Measurements from ENCODE around the gene SPOCK1.

DNA sequence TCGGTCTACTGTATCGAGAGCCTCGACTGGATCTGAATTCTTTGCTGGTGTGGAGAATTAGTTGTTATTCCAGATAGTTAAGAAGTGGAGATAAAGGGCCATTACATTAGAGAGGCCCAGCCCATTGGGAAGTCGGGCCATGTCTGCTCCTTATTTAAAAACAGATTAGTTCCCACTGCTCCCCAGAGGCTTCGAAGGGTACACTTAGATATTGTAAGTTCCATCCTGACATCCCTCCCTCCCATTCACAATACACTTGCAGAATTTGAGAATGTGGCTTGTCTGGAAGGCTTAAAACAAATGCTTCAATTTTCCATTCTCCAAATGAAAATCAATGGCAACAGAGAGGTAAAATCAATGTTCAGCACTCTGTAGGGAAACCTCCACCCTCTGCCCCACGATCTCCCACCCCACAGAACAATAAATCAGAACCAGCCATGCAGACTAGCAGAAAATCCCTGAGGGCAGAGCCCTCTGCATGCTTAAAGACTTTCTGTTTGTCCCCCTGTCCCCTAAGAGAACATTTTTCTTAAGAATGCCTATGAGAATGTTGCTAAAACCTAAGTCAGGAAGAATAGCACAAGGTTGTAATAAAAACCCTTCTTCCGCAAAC lies 364.1 kb downstream of the SPOCK1 start:
- TF ChIP-seq EZH2 (IDR thresholded peaks at IDR 0.05) (no peak), POLR2AphosphoS5 (IDR thresholded peaks at IDR 0.05; ENCODE audit: borderline replicate concordance, low read depth, low read length) (no peak)

All from SK-N-MC (cell line).